NOMO-1 treated with DMSO at 0.1 percent for 48 hours (cell line): ENCODE results near the gene TAS2R5.
"Not testable (repeated sequence)": the region's sequence is repeated elsewhere in the genome, so short reads cannot be mapped to it uniquely, and the experiment has no call there.

Experiments used
- DNase-seq: peaks from one replicate; lab custom pipeline; 2025; ENCODE audit not compliant: unreplicated experiment; lab: John Stamatoyannopoulos, UW

TAS2R5 gene, protein sequence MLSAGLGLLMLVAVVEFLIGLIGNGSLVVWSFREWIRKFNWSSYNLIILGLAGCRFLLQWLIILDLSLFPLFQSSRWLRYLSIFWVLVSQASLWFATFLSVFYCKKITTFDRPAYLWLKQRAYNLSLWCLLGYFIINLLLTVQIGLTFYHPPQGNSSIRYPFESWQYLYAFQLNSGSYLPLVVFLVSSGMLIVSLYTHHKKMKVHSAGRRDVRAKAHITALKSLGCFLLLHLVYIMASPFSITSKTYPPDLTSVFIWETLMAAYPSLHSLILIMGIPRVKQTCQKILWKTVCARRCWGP

DNA sequence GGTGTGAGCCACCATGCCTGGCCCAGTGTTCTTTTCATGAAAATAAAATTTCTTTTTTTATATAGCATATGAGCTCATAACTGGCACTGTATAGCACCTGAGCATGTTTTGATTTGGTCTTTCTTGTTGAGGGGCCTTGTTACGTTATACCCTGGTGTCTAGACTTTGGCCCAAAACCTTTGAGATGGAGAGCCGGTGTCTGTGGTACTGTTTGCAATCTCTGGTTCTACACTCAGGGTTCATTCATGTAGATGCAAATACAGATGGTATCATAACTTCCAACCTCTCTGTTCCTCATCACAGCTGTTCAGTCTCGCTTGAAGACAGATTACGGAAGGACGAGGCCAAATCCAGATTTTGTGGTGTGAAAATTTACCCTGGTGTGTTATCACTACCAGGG is at the start of gene TAS2R5:
Gene TAS2R5 (plus strand): TSS at position 301 of the 400 bp plus-strand sequence. CDS start 145 bp downstream, outside the sequence.
- no peak for DNase-seq

DNA sequence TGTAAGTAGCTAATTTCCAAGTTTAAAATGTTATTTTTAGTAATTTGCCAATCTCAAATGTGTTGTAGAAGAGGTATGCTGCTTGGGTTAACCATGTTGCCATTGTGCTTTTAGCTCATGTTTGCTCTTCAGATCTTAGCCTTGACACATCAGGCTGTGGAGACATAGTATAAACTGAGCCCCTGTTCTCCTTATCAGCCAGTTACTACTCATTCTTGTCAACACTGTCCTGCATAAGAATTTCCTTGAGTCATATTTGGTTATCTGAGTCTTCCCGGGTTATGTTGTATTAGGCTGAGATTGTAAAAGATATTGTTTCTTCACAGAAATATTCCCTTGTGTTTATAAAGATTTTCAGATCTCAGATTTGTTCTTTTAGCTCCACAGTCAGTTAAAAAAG is 47.8 kb upstream of the TAS2R5 start:
- DNase-seq, result no peak

GRCh38 chr7:141744131-141744530 is 45.9 kb upstream of the TAS2R5 start:
- DNase-seq, result no peak

DNA sequence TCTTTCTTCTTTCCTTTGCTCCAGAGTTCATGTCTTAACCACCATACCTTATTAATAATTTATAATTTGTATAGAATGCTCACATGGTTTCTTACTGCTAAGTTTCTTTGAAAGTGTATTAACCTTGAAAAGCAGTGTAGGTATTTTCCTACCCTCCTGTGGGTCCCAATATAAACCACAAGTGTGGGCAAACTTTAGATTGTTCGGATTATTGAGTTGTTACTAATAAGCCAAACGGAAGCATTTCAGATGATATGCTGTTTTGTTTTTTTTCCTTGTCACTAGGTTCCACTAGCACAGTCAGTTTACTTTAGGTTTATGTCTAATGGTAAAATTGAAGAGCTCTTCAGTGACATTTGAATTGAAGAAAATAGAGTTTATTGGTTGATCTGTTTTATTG is 41.6 kb upstream of the TAS2R5 start:
- DNase-seq, result no peak

GRCh38 chr7:141751904-141752303 is 38.1 kb upstream of the TAS2R5 start:
- DNase-seq, result not testable (repeated sequence)

DNA sequence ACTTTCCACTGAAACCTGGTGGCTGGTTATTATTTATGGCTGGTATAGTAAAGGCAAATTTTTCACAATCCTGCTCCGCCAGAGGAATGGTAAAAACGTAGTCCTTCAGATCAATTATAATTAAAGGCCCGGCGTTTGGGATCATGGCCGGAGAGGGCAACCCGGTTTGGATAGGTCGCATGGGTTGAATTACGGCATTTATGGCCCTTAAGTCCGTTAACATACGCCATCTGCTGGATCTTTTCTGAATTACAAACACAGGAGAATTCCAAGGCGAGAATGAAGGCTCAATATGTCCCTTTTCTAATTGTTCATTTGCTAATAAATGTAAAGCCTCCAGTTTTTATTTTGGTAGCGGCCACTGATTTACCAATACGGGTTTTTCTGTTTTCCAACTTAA is 37.4 kb upstream of the TAS2R5 start:
- no peak for DNase-seq

GRCh38 chr7:141754939-141755338 is 35.1 kb upstream of the TAS2R5 start:
- DNase-seq, result no peak

DNA sequence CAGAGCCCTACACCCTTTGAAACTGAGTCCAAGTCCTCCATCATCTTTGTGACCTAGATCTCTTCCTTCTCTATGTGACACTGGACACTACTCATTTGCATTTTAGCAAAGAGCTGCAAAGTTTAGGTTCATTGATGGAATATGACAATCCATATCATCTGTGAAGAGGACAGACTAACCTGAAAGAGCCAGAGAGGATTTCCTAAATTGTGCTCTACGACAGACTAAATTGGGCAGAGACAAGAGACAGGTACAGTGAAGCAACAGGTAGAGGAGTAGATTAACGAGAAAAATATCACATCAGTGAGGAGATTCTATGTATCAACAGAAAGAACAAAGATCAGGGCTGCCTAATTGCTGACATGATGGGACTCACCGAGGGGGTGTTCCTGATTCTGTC is 26.2 kb upstream of the TAS2R5 start, which contains the start of gene TAS2R3:
Gene TAS2R3 (plus strand): TSS at position 301 of the 400 bp plus-strand sequence. CDS start 62 bp downstream, at position 363.
- DNase-seq, result no peak

- not testable (repeated sequence) for DNase-seq
Observed at GRCh38 chr7:141770083-141770583, 19.9 kb upstream of the TAS2R5 start.

GRCh38 chr7:141776374-141776773 is 13.6 kb upstream of the TAS2R5 start, which contains the start of gene TAS2R4:
TSS of gene TAS2R4 (plus strand) at chr7:141776674. CDS start at chr7:141778489, 1,815 bp downstream.
- DNase-seq, result no peak

- DNase-seq, result peak; percentile 25
Observed at GRCh38 chr7:141785706-141786552, 4.1 kb upstream of the TAS2R5 start.

GRCh38 chr7:141788296-141788695 is 1.7 kb upstream of the TAS2R5 start:
- no peak for DNase-seq

GRCh38 chr7:141792526-141792925 is 2.5 kb downstream of the TAS2R5 start:
- no peak for DNase-seq

GRCh38 chr7:141820067-141820466 is 30.1 kb downstream of the TAS2R5 start:
- DNase-seq, result no peak

DNA sequence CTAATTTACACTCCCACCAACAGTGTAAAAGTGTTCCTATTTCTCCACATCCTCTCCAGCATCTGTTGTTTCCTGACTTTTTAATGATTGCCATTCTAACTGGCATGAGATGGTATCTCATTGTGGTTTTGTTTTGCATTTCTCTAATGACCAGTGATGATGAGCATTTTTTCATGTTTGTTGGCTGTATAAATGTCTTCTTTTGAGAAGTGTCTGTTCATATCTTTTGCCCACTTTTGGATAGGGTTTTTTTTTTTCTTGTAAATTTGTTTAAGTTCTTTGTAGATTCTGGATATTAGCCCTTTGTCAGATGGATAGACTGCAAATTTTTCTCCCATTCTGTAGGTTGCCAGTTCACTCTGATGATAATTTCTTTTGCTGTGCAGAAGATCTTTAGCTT is 32.4 kb downstream of the TAS2R5 start:
- DNase-seq, result not testable (repeated sequence)

GRCh38 chr7:141837683-141838082 is 47.7 kb downstream of the TAS2R5 start:
- no peak for DNase-seq

DNA sequence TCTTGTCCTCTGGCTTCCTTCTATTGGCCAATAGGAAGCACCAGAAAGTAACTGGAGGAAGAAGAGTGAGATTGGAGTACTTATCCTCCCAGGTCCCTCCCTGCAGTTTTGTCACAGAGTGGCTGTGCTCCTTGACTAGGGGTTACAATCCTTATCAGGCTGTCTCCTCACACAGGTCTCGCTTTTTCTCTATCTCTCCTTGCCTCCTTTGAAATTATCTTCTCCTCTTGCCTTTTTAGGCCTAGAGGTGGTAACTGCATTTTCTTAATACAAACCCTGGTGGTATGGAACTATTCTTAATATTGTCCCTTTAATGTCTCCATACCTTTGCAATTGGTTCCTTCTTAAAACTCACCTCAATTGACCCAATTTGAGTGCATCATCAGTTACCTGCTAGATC is 48.6 kb downstream of the TAS2R5 start:
- no peak for DNase-seq

GRCh38 chr7:141839256-141839655 is 49.2 kb downstream of the TAS2R5 start:
- no peak for DNase-seq

DNA sequence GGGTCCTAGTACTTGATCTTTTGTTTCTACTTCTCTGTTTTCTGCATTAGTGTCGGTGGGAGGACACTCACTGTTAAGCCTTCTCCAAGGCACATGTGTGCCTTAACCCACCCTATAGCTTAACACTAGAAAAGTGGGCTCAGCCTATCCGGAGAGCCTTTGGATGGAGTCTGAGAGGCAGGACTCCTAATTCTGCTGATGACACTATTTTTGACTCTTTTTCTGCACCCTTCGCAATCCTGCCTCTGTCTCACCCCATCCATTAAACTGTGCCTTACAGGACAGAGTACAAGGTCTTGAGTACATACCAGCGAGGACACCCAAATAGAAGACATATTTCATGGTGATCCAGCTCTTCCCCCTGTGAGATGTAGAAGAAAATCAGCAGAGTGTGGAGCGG is 50.7 kb downstream of the TAS2R5 start:
- DNase-seq, result no peak
